Prostate gland (tissue), 2 donors: Measurements from ENCODE around the gene MPP1.

Experiments used
- CTCF ChIP-seq, 4 experiments: fragments of 200-600 bp in 2 of 4; fragments of 450-650 bp in 2 of 4; sonication (generic) in 2 of 4; IDR thresholded peaks; 1 replicate in 3 of 4; 2 replicates in 1 of 4; pipeline ENCODE4 v1.5.1; 2016 to 2019; ENCODE audit warnings: antibody characterized with exemption in 4 of 4, mild to moderate bottlenecking in 2 of 4, moderate library complexity in 2 of 4
- POLR2A ChIP-seq: fragments of 450-650 bp; IDR thresholded peaks from one replicate; pipeline ENCODE4 v1.6.1; 2016; ENCODE audit warnings: antibody characterized with exemption, mild to moderate bottlenecking
- POLR2AphosphoS5 ChIP-seq: sonication (generic); formaldehyde crosslinking; IDR thresholded peaks from one replicate; pipeline ENCODE4 v1.6.1; 2017; ENCODE audit warnings: antibody characterized with exemption

GRCh38 chrX:154751203-154751668, 54.0 kb downstream of the MPP1 start:
- TF ChIP-seq CTCF (IDR thresholded peaks at IDR 0.05) (no peak), POLR2A (no peak), POLR2AphosphoS5 (no peak)
